Mucosa of rectum (tissue), 2 donors: ENCODE data around the gene DTNA.
"Not testable (repeated sequence)": the region's sequence is repeated elsewhere in the genome, so short reads cannot be mapped to it uniquely, and the experiment has no call there.

Source experiments
- H3K27ac ChIP-seq, 2 donors: one replicate each; pipeline ENCODE4 v1.7.0; 2013; ENCODE audit warnings: inconsistent platforms in 2 of 2, low read depth in 2 of 2, low read length in 2 of 2
- H3K27me3 ChIP-seq, 2 donors: one replicate each; pipeline ENCODE4 v1.7.0; 2013; ENCODE audit warnings: low read length in 2 of 2; ENCODE audit not compliant: control insufficient read depth in 2 of 2, insufficient read depth in 2 of 2
- H3K36me3 ChIP-seq, 2 donors: one replicate each; pipeline ENCODE4 v1.7.0; 2013; ENCODE audit warnings: low read length in 2 of 2; ENCODE audit not compliant: control insufficient read depth in 2 of 2, insufficient read depth in 2 of 2
- H3K4me1 ChIP-seq, 2 donors: one replicate each; pipeline ENCODE4 v1.7.0; 2013; ENCODE audit warnings: low read length in 2 of 2, mild to moderate bottlenecking in 1 of 2; ENCODE audit not compliant: control insufficient read depth in 2 of 2, insufficient read depth in 2 of 2
- H3K4me3 ChIP-seq, 2 donors: one replicate each; pipeline ENCODE4 v1.7.0; 2013; ENCODE audit warnings: low read length in 2 of 2
- H3K9ac ChIP-seq, 2 donors: one replicate each; pipeline ENCODE4 v1.7.0; 2013; ENCODE audit warnings: low read length in 2 of 2, low read depth in 1 of 2, mild to moderate bottlenecking in 1 of 2
- H3K9me3 ChIP-seq, 2 donors: one replicate each; pipeline ENCODE4 v1.7.0; 2013; ENCODE audit warnings: low read length in 2 of 2; ENCODE audit not compliant: control insufficient read depth in 2 of 2
- donor health status: healthy.
- donor health status: Normal muscosa, but diverticular disease.

Gene DTNA

GRCh38 chr18:34909637-34910364 is 199.7 kb downstream of the DTNA start:
- H3K9ac ChIP-seq = no peak overlapping the region
- H3K27me3 ChIP-seq = no peaks in the 10 kb centered on the region
- no peak overlapping the region for H3K4me3 ChIP-seq
- no peaks in the 10 kb centered on the region for H3K4me1 ChIP-seq
- no peak overlapping the region for H3K27ac ChIP-seq
- no peaks in the 10 kb centered on the region for H3K9me3 ChIP-seq
- no peaks in the 10 kb centered on the region for H3K36me3 ChIP-seq

DNA sequence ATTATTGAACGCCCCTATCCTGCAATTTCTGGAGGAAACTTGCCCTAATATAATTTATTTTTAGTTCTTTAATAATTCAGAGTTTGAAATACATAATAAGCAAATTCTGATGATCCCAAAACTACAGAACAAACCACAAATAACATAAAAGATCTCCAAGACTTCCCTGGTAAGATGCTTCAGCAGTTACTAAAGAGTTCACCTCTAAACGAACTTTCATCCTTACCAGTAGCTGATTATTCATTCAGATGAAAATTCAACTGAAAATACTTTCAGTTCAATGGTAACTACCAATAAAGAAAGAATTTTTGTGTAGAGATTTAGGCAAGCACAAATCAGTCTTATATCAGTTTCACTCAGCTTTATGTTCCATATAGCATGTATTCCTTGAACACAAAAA is 201.0 kb downstream of the DTNA start:
- H3K27ac ChIP-seq = no peak overlapping the region

DNA sequence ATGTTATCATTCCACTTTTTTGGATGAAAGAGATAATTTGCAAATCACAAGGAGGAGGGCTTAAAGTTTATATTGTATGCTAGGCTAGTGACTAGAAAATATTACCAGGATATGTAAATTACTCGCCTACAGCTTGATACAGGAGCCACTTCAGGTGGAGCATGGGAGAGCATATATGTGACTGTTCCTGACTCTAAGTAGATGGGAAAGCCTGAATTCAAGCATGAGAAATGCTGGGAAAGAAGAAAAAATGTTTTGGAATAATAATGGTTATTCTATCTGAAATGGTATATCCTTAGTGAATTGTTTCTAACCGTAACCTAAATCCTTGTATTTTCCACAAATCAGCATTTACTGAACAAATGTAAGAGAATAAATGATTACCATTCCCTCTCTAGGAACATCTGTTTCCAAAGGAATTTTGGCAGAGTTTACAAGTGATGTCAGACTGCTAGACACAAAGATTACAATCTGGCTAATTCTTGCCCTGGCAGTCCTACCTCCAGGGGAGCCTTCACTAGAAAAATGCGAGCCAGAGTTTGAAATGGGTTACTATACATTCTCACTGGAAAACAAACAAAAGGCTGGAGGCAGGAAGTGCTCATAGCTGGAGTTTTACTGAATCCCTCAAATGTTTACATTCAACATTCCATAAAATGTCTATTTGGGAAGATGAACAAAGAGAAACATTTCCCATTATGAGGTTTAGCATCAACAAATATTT is 201.7 kb downstream of the DTNA start:
- no peak overlapping the region for H3K9ac ChIP-seq
- H3K4me1 ChIP-seq = no peaks in the 10 kb centered on the region

More for the DNA sequence above, 201.0 kb downstream of the DTNA start:
- H3K4me1 ChIP-seq = no peaks in the 10 kb centered on the region
- H3K4me3 ChIP-seq = no peak overlapping the region
- H3K27me3 ChIP-seq = no peaks in the 10 kb centered on the region
- H3K9me3 ChIP-seq = no peaks in the 10 kb centered on the region
- H3K9ac ChIP-seq = no peak overlapping the region
- no peaks in the 10 kb centered on the region for H3K36me3 ChIP-seq

GRCh38 chr18:34913837-34914661 is 204.0 kb downstream of the DTNA start:
- Histone ChIP-seq H3K36me3 (no peaks in the 10 kb centered on the region), H3K9ac (no peak overlapping the region), H3K4me1 (no peaks in the 10 kb centered on the region), H3K27ac (no peak overlapping the region), H3K27me3 (no peaks in the 10 kb centered on the region), H3K4me3 (no peak overlapping the region), H3K9me3 (no peaks in the 10 kb centered on the region)

More for the DNA sequence above, 201.7 kb downstream of the DTNA start:
- Histone ChIP-seq H3K36me3 (no peaks in the 10 kb centered on the region), H3K27ac (no peak overlapping the region), H3K9me3 (no peaks in the 10 kb centered on the region), H3K4me3 (no peak overlapping the region), H3K27me3 (no peaks in the 10 kb centered on the region)

DNA sequence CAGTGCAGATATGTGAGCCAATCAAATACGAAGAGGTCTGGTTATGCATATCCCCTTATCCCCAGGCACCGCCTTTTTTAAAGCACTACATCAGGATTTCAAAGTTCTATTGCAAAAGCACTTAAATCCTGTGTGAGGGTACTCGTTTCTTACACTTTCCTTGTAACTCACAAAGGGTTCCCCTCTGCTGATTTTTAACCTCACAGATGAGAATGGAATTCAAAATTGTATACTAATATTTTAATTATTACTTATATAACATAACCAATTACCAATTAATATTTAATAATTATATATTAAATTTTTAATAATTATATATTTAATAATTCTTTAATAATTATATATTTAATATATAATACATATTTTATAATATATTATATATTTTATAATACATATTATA is 204.9 kb downstream of the DTNA start:
- H3K27ac ChIP-seq = no peak overlapping the region
- H3K27me3 ChIP-seq = no peaks in the 10 kb centered on the region
- no peaks in the 10 kb centered on the region for H3K4me1 ChIP-seq
- no peaks in the 10 kb centered on the region for H3K9me3 ChIP-seq
- no peaks in the 10 kb centered on the region for H3K36me3 ChIP-seq
- no peak overlapping the region for H3K4me3 ChIP-seq
- H3K9ac ChIP-seq = no peak overlapping the region

DNA sequence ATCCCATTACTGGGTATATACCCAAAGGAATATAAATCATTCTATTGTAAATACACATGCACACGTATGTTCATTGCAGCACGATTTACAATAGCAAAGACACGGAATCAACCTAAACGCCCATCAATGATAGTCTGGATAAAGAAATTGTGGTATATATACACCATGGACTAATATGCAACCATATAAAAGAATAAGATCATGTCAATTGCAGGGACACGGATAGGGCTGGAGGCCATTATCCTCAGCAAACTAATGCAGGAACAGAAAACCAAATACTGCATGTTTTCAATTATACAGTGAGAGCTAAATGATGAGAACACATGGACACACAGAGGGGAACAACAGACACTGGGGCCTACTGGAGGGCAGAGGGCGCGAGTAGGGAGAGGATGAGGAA is 206.4 kb downstream of the DTNA start:
- H3K36me3 ChIP-seq, H3K4me1 ChIP-seq, H3K9me3 ChIP-seq, H3K4me3 ChIP-seq, H3K9ac ChIP-seq, H3K27ac ChIP-seq, H3K27me3 ChIP-seq: not testable (repeated sequence)

DNA sequence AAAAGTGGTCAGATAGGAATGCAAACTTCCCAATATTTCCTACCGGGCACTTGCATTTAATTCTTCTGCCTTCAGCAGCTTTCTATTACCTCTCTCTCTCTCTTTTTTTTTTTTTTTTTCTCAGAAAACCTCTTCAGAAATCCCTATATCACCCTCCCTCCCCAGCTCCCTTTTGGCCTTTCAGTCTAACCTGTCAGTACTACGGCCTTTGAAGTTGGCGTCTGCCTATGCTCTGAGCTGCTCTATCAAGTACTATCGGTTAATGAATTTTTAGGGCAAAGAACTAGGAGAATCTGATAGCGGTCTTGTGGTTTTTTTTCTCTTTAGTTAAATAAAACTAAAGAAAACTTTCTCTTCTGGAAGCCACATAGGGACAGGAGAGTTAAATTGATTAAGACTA is 208.8 kb downstream of the DTNA start:
- no peaks in the 10 kb centered on the region for H3K27me3 ChIP-seq
- no peaks in the 10 kb centered on the region for H3K4me1 ChIP-seq
- no peaks in the 10 kb centered on the region for H3K9me3 ChIP-seq
- no peak overlapping the region for H3K27ac ChIP-seq
- no peaks in the 10 kb centered on the region for H3K36me3 ChIP-seq
- H3K4me3 ChIP-seq = no peak overlapping the region
- H3K9ac ChIP-seq = no peak overlapping the region

GRCh38 chr18:34921226-34921625 is 211.1 kb downstream of the DTNA start:
- H3K27me3 ChIP-seq = no peaks in the 10 kb centered on the region
- H3K4me3 ChIP-seq = no peak overlapping the region
- no peaks in the 10 kb centered on the region for H3K4me1 ChIP-seq
- no peaks in the 10 kb centered on the region for H3K36me3 ChIP-seq
- H3K9me3 ChIP-seq = no peaks in the 10 kb centered on the region
- H3K9ac ChIP-seq = no peak overlapping the region
- H3K27ac ChIP-seq = no peak overlapping the region

GRCh38 chr18:34921811-34922385 is 211.8 kb downstream of the DTNA start:
- no peaks in the 10 kb centered on the region for H3K27me3 ChIP-seq
- no peaks in the 10 kb centered on the region for H3K36me3 ChIP-seq
- H3K9me3 ChIP-seq = no peaks in the 10 kb centered on the region
- H3K4me3 ChIP-seq = no peak overlapping the region
- no peak overlapping the region for H3K27ac ChIP-seq
- no peak overlapping the region for H3K9ac ChIP-seq
- no peaks in the 10 kb centered on the region for H3K4me1 ChIP-seq

- H3K36me3 ChIP-seq, H3K4me1 ChIP-seq, H3K4me3 ChIP-seq, H3K9ac ChIP-seq, H3K9me3 ChIP-seq, H3K27me3 ChIP-seq, H3K27ac ChIP-seq: not testable (repeated sequence)
Measured at GRCh38 chr18:34922594-34922993, 212.5 kb downstream of the DTNA start.
